Thoracic aorta (tissue), 2 donors: Measurements from ENCODE around the gene GRK3. TPM values are rescaled to one million over a fixed set of nuclear protein-coding genes. Genes with fewer than 3 reads are reported as not detected.

Experiments
- ATAC-seq: fragments of 150-250 bp; one replicate; pipeline ENCODE4 v1.8.0; 2017; ENCODE audit warnings: low read depth; ENCODE audit not compliant: insufficient number of reproducible peaks, low FRiP score
- DNase-seq: peaks from one replicate; pipeline ENCODE4 v3.0.0-alpha.2; 2020; ENCODE audit warnings: low spot score
- H3K27ac ChIP-seq, 2 donors: fragments of 200-600 bp; sonication (generic); 1 replicate in 1 of 2; 2 replicates in 1 of 2; pipeline ENCODE4 v1.5.1; 2016; ENCODE audit warnings: mild to moderate bottlenecking in 2 of 2, moderate library complexity in 2 of 2
- H3K27me3 ChIP-seq: fragments of 200-600 bp; sonication (generic); replicated peaks from 2 replicates; pipeline ENCODE4 v1.6.0; 2016; ENCODE audit warnings: mild to moderate bottlenecking; ENCODE audit not compliant: insufficient read depth
- H3K36me3 ChIP-seq: fragments of 200-600 bp; sonication (generic); one replicate; pipeline ENCODE4 v1.5.1; 2016
- H3K4me1 ChIP-seq, 2 donors: fragments of 200-600 bp; sonication (generic); 1 replicate in 1 of 2; 2 replicates in 1 of 2; pipeline versions ENCODE4 v1.5.1 to v1.6.0; 2016; ENCODE audit warnings: low read depth in 2 of 2, mild to moderate bottlenecking in 1 of 2; ENCODE audit not compliant: control insufficient read depth in 1 of 2
- H3K4me3 ChIP-seq: fragments of 200-600 bp; sonication (generic); 2 replicates; pipeline ENCODE4 v1.5.1; 2016; ENCODE audit warnings: mild to moderate bottlenecking
- H3K9me3 ChIP-seq: fragments of 200-600 bp; sonication (generic); 2 replicates; pipeline ENCODE4 v1.5.1; 2016
- CTCF ChIP-seq: fragments of 200-600 bp; sonication (generic); IDR thresholded peaks from one replicate; pipeline ENCODE4 v1.5.1; 2019; ENCODE audit warnings: antibody characterized with exemption
- total RNA-seq, 2 donors: library from RNA; depleted of rRNA; stranded (reverse); fragments of >200 nt; gene quantifications; one replicate each; pipeline versions ENCODE4 v1.1.0 to v1.2.3, GENCODE V29; 2016

The GRK3 gene
- total RNA-seq, 2 donors from 2014 or later, result 4.4 to 4.6 TPM

DNA sequence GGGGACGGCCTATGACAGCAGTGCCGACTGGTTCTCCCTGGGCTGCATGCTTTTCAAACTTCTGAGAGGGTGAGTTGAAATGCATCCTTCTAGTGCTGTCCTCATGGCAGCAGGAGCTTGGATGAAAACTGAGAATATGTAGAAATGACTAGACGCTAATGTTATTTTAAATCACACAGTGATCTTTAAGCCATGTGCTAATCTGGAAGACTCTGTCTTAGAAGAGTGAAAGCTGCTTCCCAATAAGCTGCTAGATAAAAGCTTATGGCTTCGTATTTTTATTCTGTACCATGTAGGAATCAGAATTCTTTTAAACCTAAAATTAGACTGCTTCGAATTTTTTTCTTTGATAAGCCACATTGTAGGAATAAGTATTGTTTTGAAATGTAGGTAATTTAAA lies 130.7 kb downstream of the GRK3 start:
- ATAC-seq, result no peak
- no peak for TF ChIP-seq CTCF
- H3K27ac ChIP-seq, result no peak overlapping the region

GRCh38 chr22:25696763-25697162 lies 132.3 kb downstream of the GRK3 start:
- H3K27me3 ChIP-seq, result no peaks in the 10 kb centered on the region
- H3K9me3 ChIP-seq, result no peaks in the 10 kb centered on the region
- DNase-seq, result no peak
- no peak for ATAC-seq
- H3K27ac ChIP-seq, result no peak overlapping the region
- no peaks in the 10 kb centered on the region for H3K36me3 ChIP-seq
- no peak for TF ChIP-seq CTCF
- no peak overlapping the region for H3K4me3 ChIP-seq
- H3K4me1 ChIP-seq, result no peaks in the 10 kb centered on the region

More for the DNA sequence above, 130.7 kb downstream of the GRK3 start:
- H3K27me3 ChIP-seq, result no peaks in the 10 kb centered on the region
- H3K36me3 ChIP-seq, result no peaks in the 10 kb centered on the region
- DNase-seq, result no peak
- no peaks in the 10 kb centered on the region for H3K9me3 ChIP-seq
- no peaks in the 10 kb centered on the region for H3K4me1 ChIP-seq
- H3K4me3 ChIP-seq, result no peak overlapping the region

DNA sequence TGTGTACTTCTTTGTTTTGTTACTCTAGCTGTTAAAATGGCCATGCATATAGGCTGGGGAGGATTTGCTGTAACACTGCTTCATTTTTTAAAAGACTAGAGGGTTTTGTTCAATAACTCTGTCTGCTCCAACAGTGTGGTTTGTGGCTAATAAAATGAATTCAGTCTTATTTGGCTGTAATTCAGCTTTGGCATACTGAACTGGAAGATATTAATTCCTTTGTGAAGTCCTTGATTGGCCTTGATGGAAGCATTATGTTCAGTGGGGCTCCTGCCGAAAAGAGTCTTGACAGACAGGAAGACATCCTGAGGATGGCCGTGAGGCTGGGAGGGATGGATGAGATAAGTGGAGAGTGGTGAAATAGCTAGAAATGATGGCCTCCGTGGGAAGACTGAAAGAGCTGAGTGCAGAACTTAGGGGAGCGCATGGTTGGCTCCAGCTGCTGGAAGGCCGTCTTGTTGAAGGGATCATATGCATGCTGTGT lies 132.7 kb downstream of the GRK3 start:
- Histone ChIP-seq H3K36me3 (no peaks in the 10 kb centered on the region), H3K9me3 (no peaks in the 10 kb centered on the region), H3K4me1 (no peaks in the 10 kb centered on the region), H3K27me3 (no peaks in the 10 kb centered on the region), H3K27ac (no peak overlapping the region), H3K4me3 (no peak overlapping the region)
- DNase-seq (no peak), ATAC-seq (no peak)
- no peak for TF ChIP-seq CTCF

DNA sequence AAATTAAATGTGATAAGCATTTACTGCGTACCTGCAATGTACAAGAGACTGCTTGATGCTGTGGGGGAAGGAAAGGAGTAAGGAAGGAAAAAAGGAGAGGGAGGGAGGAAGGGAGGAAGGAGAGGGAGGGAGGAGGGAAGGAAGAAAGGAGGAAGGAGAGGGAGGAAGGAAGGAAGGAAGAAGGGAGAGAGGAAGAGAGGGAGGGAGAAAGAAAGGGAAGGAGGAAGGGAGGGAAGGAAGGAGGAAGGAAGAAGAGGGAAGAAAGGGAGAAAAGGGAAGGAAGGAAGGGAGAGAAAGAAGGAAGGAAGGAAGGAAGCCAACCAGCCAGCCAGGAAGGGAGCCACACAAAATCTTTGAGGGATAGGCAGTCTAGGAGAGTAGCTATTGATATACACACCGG lies 133.5 kb downstream of the GRK3 start:
- TF ChIP-seq CTCF, result no peak
- H3K36me3 ChIP-seq, result no peaks in the 10 kb centered on the region
- no peak overlapping the region for H3K4me3 ChIP-seq
- DNase-seq (no peak), ATAC-seq (no peak)
- H3K27ac ChIP-seq, result no peak overlapping the region
- H3K27me3 ChIP-seq, result no peaks in the 10 kb centered on the region
- H3K9me3 ChIP-seq, result no peaks in the 10 kb centered on the region
- no peaks in the 10 kb centered on the region for H3K4me1 ChIP-seq

DNA sequence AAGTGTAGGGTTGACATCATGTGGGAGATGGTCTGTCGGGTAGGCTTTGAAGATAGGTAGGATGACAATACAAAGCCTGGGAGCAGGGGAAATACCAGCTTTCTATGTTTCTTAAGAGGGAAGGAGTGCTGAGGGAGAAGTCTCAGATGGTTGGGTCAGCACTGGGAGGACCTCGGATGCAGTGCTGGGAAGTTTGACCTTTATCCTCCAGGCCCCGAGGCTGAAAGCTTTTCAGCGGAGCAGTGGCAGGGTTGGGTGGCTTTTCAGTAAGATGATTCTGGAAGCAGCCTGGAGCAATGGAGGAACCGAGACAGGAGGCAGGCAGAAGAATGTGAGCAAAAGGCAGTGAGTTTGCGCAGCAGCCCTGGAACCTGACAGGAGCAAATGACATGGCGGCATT lies 134.0 kb downstream of the GRK3 start:
- no peak overlapping the region for H3K27ac ChIP-seq
- no peaks in the 10 kb centered on the region for H3K27me3 ChIP-seq
- H3K9me3 ChIP-seq, result no peaks in the 10 kb centered on the region
- no peak for TF ChIP-seq CTCF
- DNase-seq (no peak), ATAC-seq (no peak)
- H3K4me3 ChIP-seq, result no peak overlapping the region
- no peaks in the 10 kb centered on the region for H3K36me3 ChIP-seq
- H3K4me1 ChIP-seq, result no peaks in the 10 kb centered on the region
